ENCODE data around the gene MRPL37. TPM values are rescaled to one million over a fixed set of nuclear protein-coding genes. Genes with fewer than 3 reads are reported as not detected.

The MRPL37 gene
- total RNA-seq, 2 experiments from 2014 or later, result 24.0 to 24.4 TPM

DNA sequence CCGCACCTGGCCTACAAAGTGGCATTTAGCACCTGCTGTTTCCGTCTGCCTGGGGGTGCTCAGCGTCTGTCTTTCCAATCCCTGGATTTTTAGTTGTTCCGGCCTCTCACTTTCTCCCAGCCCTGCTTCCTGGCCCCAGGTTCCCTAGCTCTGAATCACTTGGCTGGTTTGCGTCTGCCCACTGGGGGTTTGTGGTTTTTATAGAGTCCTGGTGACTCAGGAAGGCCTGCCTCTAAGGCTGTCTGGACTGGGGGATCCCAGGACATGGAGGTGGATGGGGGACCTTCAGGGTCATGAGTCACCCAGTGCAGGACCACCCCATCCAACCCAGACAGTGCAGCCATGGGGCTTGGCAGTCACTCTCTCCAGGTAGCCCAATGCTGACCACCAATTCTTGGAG is 53.5 kb downstream of the MRPL37 start:
- Mint-ChIP-seq H3K9me3 (no peaks in the 10 kb centered on the region), H3K36me3 (ENCODE audit: low read depth) (peaks cover 49% of the 10 kb centered on the region), H3K4me1 (ENCODE audit: low read depth) (no peaks in the 10 kb centered on the region), H3K4me3 (no peak overlapping the region), H3K27me3 (no peaks in the 10 kb centered on the region), H3K27ac (no peak overlapping the region)
- ChIA-PET POLR2A (no interaction called here), CTCF (no interaction called here)
- no peak for DNase-seq
- no peaks in the 10 kb centered on the region for H3K9me3 ChIP-seq (ENCODE audit: control insufficient read depth in 1 of 2, insufficient read depth in 1 of 2, low read length in 2 of 2)
- H3K27me3 ChIP-seq (ENCODE audit: control insufficient read depth in 1 of 2, insufficient read depth in 2 of 2, low read length in 2 of 2), result no peaks in the 10 kb centered on the region
- no peak for ATAC-seq (ENCODE audit: poor library complexity)
- TF ChIP-seq CTCF (IDR thresholded peaks at IDR 0.05), result no peak
- peaks cover 29% of the 10 kb centered on the region for H3K36me3 ChIP-seq (ENCODE audit: insufficient read depth, low read length)
- intact Hi-C loops (cut with DNase I, micrococcal nuclease), result no loop called here
- no peaks in the 10 kb centered on the region for H3K4me1 ChIP-seq (ENCODE audit: insufficient read depth, low read length)
- no peak overlapping the region for H3K4me3 ChIP-seq (ENCODE audit: low read length)
- H3K27ac ChIP-seq (ENCODE audit: low read depth in 1 of 2, low read length in 2 of 2), result no peak overlapping the region

DNA sequence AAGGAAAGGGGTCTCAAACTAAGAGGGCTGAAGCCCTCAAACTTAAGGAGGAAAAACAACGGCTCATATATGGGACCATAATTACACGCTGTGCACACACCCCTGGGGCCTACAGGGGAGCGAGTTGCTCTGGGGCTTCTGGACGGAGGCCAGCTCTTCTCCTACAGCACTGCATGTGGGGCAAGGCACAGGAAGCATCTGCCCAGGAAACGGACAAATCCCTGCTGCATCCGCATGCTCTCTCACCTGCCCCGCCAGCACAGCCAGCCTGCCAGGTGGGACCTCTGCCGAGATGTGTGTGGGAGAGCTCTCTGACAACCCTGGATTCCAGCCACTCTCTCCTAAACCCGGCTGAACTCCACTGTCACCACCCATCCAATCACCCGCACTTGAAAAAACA is 54.1 kb downstream of the MRPL37 start:
- intact Hi-C loops (cut with DNase I, micrococcal nuclease), result no loop called here
- Histone ChIP-seq H3K4me3 (ENCODE audit: low read length) (no peak overlapping the region), H3K27ac (ENCODE audit: low read depth in 1 of 2, low read length in 2 of 2) (no peak overlapping the region), H3K4me1 (ENCODE audit: insufficient read depth, low read length) (no peaks in the 10 kb centered on the region), H3K9me3 (ENCODE audit: control insufficient read depth in 1 of 2, insufficient read depth in 1 of 2, low read length in 2 of 2) (no peaks in the 10 kb centered on the region), H3K27me3 (ENCODE audit: control insufficient read depth in 1 of 2, insufficient read depth in 2 of 2, low read length in 2 of 2) (no peaks in the 10 kb centered on the region), H3K36me3 (ENCODE audit: insufficient read depth, low read length) (peaks cover 28% of the 10 kb centered on the region)
- TF ChIP-seq CTCF (IDR thresholded peaks at IDR 0.05), result no peak
- Mint-ChIP-seq H3K4me3 (no peak overlapping the region), H3K9me3 (no peaks in the 10 kb centered on the region), H3K4me1 (ENCODE audit: low read depth) (no peaks in the 10 kb centered on the region), H3K27me3 (no peaks in the 10 kb centered on the region), H3K27ac (peak overlapping the region; percentile 4), H3K36me3 (ENCODE audit: low read depth) (peaks cover 47% of the 10 kb centered on the region)
- ChIA-PET POLR2A (no interaction called here), CTCF (no interaction called here)
- DNase-seq (no peak), ATAC-seq (ENCODE audit: poor library complexity) (no peak)

GRCh38 chr1:54255026-54255702 is 55.2 kb downstream of the MRPL37 start:
- Mint-ChIP-seq H3K4me1 (ENCODE audit: low read depth) (no peaks in the 10 kb centered on the region), H3K9me3 (no peaks in the 10 kb centered on the region), H3K36me3 (ENCODE audit: low read depth) (peaks cover 48% of the 10 kb centered on the region), H3K4me3 (no peak overlapping the region), H3K27me3 (no peaks in the 10 kb centered on the region), H3K27ac (no peak overlapping the region)
- no peaks in the 10 kb centered on the region for H3K9me3 ChIP-seq (ENCODE audit: control insufficient read depth in 1 of 2, insufficient read depth in 1 of 2, low read length in 2 of 2)
- H3K4me1 ChIP-seq (ENCODE audit: insufficient read depth, low read length), result no peaks in the 10 kb centered on the region
- H3K27ac ChIP-seq (ENCODE audit: low read depth in 1 of 2, low read length in 2 of 2), result no peak overlapping the region
- TF ChIP-seq CTCF (IDR thresholded peaks at IDR 0.05), result no peak
- intact Hi-C loops (cut with DNase I, micrococcal nuclease), result no loop called here
- ATAC-seq (ENCODE audit: poor library complexity), result no peak
- no peak for DNase-seq
- H3K4me3 ChIP-seq (ENCODE audit: low read length), result no peak overlapping the region
- POLR2A ChIA-PET, result no interaction called here
- CTCF ChIA-PET, result no interaction called here
- peaks cover 20% of the 10 kb centered on the region for H3K36me3 ChIP-seq (ENCODE audit: insufficient read depth, low read length)
- no peaks in the 10 kb centered on the region for H3K27me3 ChIP-seq (ENCODE audit: control insufficient read depth in 1 of 2, insufficient read depth in 2 of 2, low read length in 2 of 2)

All from CD4-positive, alpha-beta T cell (primary cell).